ENCODE results near the gene GOLGA7B. TPM values are rescaled to one million over a fixed set of nuclear protein-coding genes. Genes with fewer than 3 reads are reported as not detected.

GOLGA7B gene
- total RNA-seq, 1 donor from 2014 or later = under 0.01 TPM

GRCh38 chr10:97876402-97876801 lies 26.8 kb downstream of the GOLGA7B start:
- Histone ChIP-seq H3K27me3 (ENCODE audit: control insufficient read depth, insufficient read depth, low read length) (peaks cover 2% of the 10 kb centered on the region), H3K36me3 (ENCODE audit: control insufficient read depth, insufficient read depth, low read length) (no peaks in the 10 kb centered on the region), H3K4me3 (ENCODE audit: low read depth, low read length) (no peak overlapping the region)
- no peak for DNase-seq (ENCODE audit: low read depth)
- no peak for FAIRE-seq
- TF ChIP-seq CTCF (IDR thresholded peaks at IDR 0.05; ENCODE audit: insufficient read depth, low read length, severe bottlenecking) = no peak

GRCh38 chr10:97879241-97879640 lies 29.6 kb downstream of the GOLGA7B start:
- no peak overlapping the region for H3K4me3 ChIP-seq (ENCODE audit: low read depth, low read length)
- TF ChIP-seq CTCF (IDR thresholded peaks at IDR 0.05; ENCODE audit: insufficient read depth, low read length, severe bottlenecking) = no peak
- FAIRE-seq (peak; percentile 55), DNase-seq (ENCODE audit: low read depth) (no peak)
- H3K36me3 ChIP-seq (ENCODE audit: control insufficient read depth, insufficient read depth, low read length) = no peaks in the 10 kb centered on the region
- peaks cover 2% of the 10 kb centered on the region for H3K27me3 ChIP-seq (ENCODE audit: control insufficient read depth, insufficient read depth, low read length)

GRCh38 chr10:97880109-97880508 lies 30.5 kb downstream of the GOLGA7B start:
- H3K27me3 ChIP-seq (ENCODE audit: control insufficient read depth, insufficient read depth, low read length) = no peaks in the 10 kb centered on the region

GRCh38 chr10:97882142-97883091 lies 32.8 kb downstream of the GOLGA7B start:
- Histone ChIP-seq H3K36me3 (ENCODE audit: control insufficient read depth, insufficient read depth, low read length) (no peaks in the 10 kb centered on the region), H3K4me3 (ENCODE audit: low read depth, low read length) (no peak overlapping the region), H3K27me3 (ENCODE audit: control insufficient read depth, insufficient read depth, low read length) (no peaks in the 10 kb centered on the region)
- no peak for TF ChIP-seq CTCF (IDR thresholded peaks at IDR 0.05; ENCODE audit: insufficient read depth, low read length, severe bottlenecking)
- DNase-seq (ENCODE audit: low read depth) (peak; percentile 98), FAIRE-seq (peak; percentile 93)

More at GRCh38 chr10:97880109-97880508, 30.5 kb downstream of the GOLGA7B start:
- Histone ChIP-seq H3K36me3 (ENCODE audit: control insufficient read depth, insufficient read depth, low read length) (no peaks in the 10 kb centered on the region), H3K4me3 (ENCODE audit: low read depth, low read length) (no peak overlapping the region)
- no peak for DNase-seq (ENCODE audit: low read depth)
- no peak for TF ChIP-seq CTCF (IDR thresholded peaks at IDR 0.05; ENCODE audit: insufficient read depth, low read length, severe bottlenecking)
- FAIRE-seq = no peak

GRCh38 chr10:97883092-97883485 lies 33.4 kb downstream of the GOLGA7B start:
- DNase-seq (ENCODE audit: low read depth) (no peak), FAIRE-seq (peak; percentile 97)
- Histone ChIP-seq H3K4me3 (ENCODE audit: low read depth, low read length) (no peak overlapping the region), H3K36me3 (ENCODE audit: control insufficient read depth, insufficient read depth, low read length) (no peaks in the 10 kb centered on the region), H3K27me3 (ENCODE audit: control insufficient read depth, insufficient read depth, low read length) (no peaks in the 10 kb centered on the region)
- TF ChIP-seq CTCF (IDR thresholded peaks at IDR 0.05; ENCODE audit: insufficient read depth, low read length, severe bottlenecking) = no peak

Measured in bronchial epithelial cell (primary cell).